Right lobe of liver (tissue), 4 donors: ENCODE measurements around the gene CELF2.

Source experiments
- POLR2A ChIP-seq: fragments of 450-650 bp; IDR thresholded peaks from one replicate; pipeline ENCODE4 v1.6.1; 2017; ENCODE audit warnings: antibody characterized with exemption, mild to moderate bottlenecking
- TF ChIP-seq, protein P1 (sequence below), 4 donors: fragments of 200-600 bp in 3 of 4; fragments of 450-650 bp in 1 of 4; IDR thresholded peaks; one replicate each; pipeline versions ENCODE4 v1.5.1 to v1.8.0; 2016 to 2022; ENCODE audit warnings: antibody characterized with exemption in 4 of 4, mild to moderate bottlenecking in 2 of 4
- donor health status: DM: no; HTN: no; CAD: no.
- donor health status: DM: no; HTN: no; CAD: no.
- donor health status: DM: no; HTN: yes; CAD: no.

DNA sequence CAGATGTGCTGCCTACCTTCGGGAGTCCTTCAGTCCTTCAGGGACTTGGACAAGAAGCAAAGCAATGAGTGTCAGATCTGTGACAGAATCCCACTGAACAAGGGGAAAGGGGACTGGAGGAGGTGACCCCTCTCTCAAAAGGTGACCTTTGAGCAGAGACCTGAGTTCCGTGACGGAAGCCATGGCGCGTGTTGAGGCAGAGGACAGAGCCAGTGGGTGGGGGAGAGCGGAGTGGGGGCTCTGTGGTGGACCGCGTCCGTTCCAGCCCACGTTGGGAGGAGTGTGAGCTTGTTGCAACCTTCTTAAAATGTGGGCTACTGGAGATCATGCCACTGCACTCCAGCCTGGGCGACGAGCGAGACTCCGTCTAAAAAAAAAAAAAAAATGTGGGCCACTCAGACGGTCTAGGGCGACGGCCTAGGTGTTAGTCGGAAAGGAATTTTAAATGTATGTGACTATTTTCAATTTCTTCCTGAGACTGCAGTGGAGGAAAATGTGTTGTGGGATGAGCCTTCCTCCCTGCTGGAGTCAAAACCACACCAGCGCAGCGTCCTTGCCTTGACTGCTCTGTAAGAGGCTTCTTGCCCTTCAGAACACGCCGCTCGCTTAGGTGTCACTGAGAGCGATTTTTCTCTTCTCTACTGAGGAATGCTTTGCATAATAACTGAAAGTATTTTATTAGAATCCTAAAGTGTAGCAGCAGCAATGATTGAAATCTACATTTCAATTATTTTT lies 272.7 kb downstream of the CELF2 start:
- TF ChIP-seq, protein P1, sequence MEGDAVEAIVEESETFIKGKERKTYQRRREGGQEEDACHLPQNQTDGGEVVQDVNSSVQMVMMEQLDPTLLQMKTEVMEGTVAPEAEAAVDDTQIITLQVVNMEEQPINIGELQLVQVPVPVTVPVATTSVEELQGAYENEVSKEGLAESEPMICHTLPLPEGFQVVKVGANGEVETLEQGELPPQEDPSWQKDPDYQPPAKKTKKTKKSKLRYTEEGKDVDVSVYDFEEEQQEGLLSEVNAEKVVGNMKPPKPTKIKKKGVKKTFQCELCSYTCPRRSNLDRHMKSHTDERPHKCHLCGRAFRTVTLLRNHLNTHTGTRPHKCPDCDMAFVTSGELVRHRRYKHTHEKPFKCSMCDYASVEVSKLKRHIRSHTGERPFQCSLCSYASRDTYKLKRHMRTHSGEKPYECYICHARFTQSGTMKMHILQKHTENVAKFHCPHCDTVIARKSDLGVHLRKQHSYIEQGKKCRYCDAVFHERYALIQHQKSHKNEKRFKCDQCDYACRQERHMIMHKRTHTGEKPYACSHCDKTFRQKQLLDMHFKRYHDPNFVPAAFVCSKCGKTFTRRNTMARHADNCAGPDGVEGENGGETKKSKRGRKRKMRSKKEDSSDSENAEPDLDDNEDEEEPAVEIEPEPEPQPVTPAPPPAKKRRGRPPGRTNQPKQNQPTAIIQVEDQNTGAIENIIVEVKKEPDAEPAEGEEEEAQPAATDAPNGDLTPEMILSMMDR (IDR thresholded peaks at IDR 0.05): no peak
- TF ChIP-seq POLR2A: no peak
